Activated T-helper 1 cell treated with Interleukin-2 at 50 U/mL for 16 hours (primary cell): ENCODE measurements around the gene MNS1.
"Not testable (repeated sequence)": the region's sequence is repeated elsewhere in the genome, so short reads cannot be mapped to it uniquely, and the experiment has no call there.

Source experiments
- DNase-seq: peaks from one replicate; pipeline ENCODE4 v3.0.0-alpha.2; 2020; ENCODE audit warnings: low read depth

Gene MNS1

DNA sequence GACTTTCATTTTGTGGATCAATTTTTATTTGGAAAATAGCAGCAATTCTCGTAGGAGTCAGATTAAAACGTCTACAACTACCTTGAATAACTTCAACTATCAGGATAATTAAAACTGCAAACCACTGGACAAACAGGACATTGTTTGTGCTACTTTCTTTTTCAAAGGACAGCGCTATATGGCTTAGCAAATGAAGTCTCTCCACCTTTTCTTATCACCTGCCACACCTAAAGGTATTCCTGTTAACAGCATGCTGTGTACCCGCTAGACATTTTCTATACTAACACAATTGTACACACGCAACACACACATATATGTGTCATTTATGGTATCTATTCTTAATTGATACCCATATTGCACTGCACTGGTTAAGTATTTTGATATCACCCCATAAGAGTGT, 19.2 kb downstream of the MNS1 start:
- no peak for DNase-seq

DNA sequence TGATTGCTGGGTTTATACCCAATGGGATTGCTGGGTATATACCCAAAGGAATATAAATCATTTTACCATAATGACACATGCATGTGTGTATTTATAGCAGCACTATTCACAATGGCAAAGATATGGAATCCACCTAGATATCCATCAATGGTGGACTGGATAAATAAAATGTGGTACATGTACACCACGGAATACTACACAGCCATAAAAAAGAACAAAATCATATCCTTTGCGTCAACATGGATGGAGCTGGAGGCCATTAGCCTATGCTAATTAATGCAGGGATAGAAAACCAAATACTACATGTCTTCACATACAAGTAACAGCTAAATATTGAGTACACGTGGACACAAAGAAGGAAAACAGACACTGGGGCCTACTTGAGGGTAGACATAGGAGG, 22.6 kb downstream of the MNS1 start:
- no peak for DNase-seq

- no peak for DNase-seq
Measured at GRCh38 chr15:56440214-56440770, 24.6 kb downstream of the MNS1 start.

DNA sequence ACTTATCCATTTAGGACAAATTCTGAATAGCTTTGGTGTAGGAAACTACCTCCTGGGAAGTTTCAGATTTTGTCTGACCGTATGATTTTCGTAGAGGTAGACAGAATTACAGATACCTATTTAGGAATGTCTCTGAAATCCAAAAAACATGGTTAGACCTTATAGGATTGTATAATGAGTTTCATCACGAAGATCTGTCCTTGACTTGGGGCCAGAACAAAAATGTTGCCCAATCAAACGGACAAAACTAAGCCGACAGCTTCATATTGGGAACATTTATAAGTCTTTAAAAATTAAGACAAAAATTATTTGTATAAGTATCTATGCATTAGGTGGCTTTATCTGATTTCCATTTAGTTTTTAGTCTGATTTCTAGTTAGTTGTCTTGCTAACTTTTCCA, 32.6 kb downstream of the MNS1 start:
- DNase-seq, result no peak

GRCh38 chr15:56428821-56429458, 36.0 kb downstream of the MNS1 start:
- DNase-seq, result no peak

- DNase-seq, result no peak
Measured at GRCh38 chr15:56425976-56426375, 39.0 kb downstream of the MNS1 start.

DNA sequence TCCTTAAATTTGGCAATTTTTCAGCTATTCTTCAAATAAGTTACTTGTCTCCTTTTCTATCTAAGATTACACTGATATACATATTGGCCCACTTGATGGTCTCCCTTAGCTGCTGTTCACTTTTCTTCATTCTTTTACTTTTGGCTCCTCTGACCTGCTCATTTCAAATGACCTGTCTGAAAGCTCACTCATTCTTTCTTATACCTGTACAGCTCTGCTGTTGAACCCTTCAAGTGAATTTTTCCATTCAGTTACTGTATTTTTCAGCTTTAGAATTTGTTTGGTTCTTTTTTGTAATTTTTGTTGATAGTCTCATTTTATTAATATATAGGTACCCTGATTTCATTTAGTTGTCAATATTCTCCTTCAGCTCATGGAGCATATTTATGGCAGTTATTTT, 39.7 kb downstream of the MNS1 start:
- DNase-seq, result no peak

DNA sequence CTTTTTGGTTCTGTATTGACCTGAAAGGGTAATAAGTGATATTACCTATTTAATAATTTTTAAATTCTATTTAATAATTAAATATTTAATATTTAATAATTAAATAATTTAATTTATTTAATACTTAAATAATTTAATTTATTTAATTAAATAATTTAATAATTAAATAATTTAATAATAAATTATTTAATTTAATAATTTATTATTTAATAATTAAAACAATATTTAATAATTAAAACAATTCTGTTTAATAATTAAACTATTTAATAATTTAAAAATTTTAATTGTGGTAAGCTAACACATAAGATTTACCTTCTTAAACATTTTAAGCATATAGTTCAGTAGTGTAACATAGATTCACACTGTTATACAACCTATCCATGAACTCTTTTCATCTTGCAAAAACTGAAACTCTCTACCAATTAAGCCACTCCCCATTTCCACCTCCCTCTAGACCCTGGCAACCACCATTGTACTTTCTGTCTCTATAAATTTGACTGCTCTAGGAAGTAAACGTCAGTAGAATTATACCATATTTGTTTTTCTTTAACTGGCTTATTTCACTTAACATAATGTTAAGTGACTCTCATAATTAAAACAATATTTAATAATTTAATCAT, 51.7 kb downstream of the MNS1 start:
- DNase-seq, result not testable (repeated sequence)

- DNase-seq, result no peak
Measured at GRCh38 chr15:56411122-56411749, 53.7 kb downstream of the MNS1 start.

GRCh38 chr15:56410721-56411120, 54.2 kb downstream of the MNS1 start:
- DNase-seq, result no peak

- not testable (repeated sequence) for DNase-seq
Measured at GRCh38 chr15:56399209-56399608, 65.7 kb downstream of the MNS1 start.

DNA sequence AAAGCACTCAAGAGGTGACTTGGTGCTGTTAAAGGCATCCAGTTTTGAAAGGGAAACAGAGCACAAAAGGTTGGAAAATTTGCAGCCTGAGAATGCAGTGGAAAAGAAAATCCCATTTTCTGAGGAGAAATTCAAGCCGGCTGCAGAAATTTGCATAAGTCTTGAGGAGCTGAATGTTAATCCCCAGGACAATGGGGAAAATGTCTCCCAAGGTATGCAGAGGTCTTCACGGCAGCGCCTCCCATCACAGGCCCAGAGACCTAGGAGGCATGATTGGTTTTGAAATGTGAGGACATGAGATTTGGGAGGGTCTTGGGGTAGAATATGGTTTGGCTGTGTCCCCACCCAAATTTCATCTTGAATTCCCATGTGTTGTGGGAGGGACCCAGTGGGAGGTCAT, 67.6 kb downstream of the MNS1 start:
- not testable (repeated sequence) for DNase-seq

- DNase-seq, result no peak
Measured at GRCh38 chr15:56394909-56395308, 70.0 kb downstream of the MNS1 start.

DNA sequence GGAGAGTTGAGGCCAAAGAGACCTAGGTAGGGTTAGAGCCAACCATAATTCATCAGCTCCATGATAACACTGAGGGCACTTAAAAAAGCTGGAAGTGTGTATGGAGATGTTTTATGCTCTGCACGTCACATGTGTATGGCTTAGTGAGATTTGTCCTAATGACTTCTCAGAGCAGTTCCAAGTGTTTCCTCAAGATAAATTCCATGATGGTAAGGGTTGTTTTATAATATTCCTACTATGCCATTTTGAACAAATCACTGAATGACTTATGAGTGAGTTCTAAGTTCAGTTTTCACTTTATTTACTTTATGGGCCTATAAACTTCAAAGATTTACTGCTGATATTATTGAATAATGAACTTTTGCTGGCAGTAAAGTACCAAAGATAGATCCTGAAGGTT, 71.7 kb downstream of the MNS1 start:
- DNase-seq, result no peak

GRCh38 chr15:56390739-56391267, 74.1 kb downstream of the MNS1 start:
- no peak for DNase-seq

- no peak for DNase-seq
Measured at GRCh38 chr15:56385908-56386307, 79.0 kb downstream of the MNS1 start.

GRCh38 chr15:56383010-56383409, 81.9 kb downstream of the MNS1 start:
- no peak for DNase-seq
